ENCODE measurements around the gene POLD4. TPM values are rescaled to one million over a fixed set of nuclear protein-coding genes. Genes with fewer than 3 reads are reported as not detected.
A peak's percentile ranks its signal among the peaks of the same experiment; 100 is the strongest.

Gene POLD4
- total RNA-seq, 4 donors from 2014 or later: 65.7 to 87.3 (median 74.4) TPM

DNA sequence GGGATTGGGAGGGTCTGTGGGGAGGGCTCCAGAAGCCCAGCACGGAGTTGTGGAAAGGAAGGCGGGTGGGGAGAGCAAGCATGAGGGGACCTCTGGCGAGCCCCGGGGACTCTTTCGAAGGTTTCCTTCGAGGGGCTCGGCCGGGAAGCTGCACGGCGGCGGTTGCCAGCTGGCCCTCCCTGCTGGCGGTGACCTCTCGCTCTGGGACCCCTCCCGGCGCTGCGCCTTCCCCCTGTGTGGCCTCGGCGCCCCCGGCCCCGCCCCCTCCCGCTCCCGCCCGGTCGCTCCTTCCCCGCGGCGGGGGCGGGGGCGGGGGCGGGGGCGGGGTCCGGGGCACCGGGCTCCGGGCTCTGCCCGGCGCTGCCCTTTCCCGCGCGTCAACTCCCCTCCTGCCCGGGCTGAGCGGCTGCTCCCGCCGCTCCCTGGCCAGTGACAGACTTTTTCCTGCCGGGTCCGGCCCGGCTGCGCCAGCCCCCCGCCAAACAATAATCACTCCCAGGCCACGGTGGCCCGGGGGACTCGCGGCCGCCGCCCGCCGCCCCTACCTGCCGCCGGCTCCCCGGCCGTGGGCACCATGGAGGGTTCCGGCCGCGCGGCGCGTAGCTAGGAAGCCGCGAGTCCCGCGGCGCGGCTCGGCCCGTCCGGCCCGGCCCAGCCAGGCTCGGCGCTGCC is 19.1 kb upstream of the POLD4 start:
- Histone ChIP-seq H3K4me3 (peak overlapping the region; percentile 82 to 94), H3K27ac (peak overlapping the region; percentile 87 to 99 (median 99)), H3K36me3 (no peaks in the 10 kb centered on the region), H3K4me1 (peaks cover 1 to 79% (median 48%) of the 10 kb centered on the region in 3 donors), H3K9me3 (no peaks in the 10 kb centered on the region), H3K27me3 (no peaks in the 10 kb centered on the region)
- no CpG with 5 or more reads among the region's 78 CpGs for WGBS, 2 donors (ENCODE audit: low coverage in 1 of 2)
- peak; percentile 6 for ATAC-seq
- TF ChIP-seq POLR2A (IDR thresholded peaks at IDR 0.05): peak; percentile 53 to 63
- TF ChIP-seq EP300 (IDR thresholded peaks at IDR 0.05): no peak
- TF ChIP-seq CTCF (IDR thresholded peaks at IDR 0.05): no peak
- peak; percentile 51 for TF ChIP-seq POLR2AphosphoS5 (IDR thresholded peaks at IDR 0.05)

GRCh38 chr11:67371911-67372320 is 18.6 kb upstream of the POLD4 start:
- no peak for TF ChIP-seq CTCF (IDR thresholded peaks at IDR 0.05)
- no peak for TF ChIP-seq POLR2A (IDR thresholded peaks at IDR 0.05)
- TF ChIP-seq EP300 (IDR thresholded peaks at IDR 0.05): no peak
- TF ChIP-seq POLR2AphosphoS5 (IDR thresholded peaks at IDR 0.05): no peak
- ATAC-seq: no peak
- peak overlapping the region; percentile 82 to 94 for H3K4me3 ChIP-seq
- H3K9me3 ChIP-seq: no peaks in the 10 kb centered on the region
- H3K36me3 ChIP-seq: no peaks in the 10 kb centered on the region
- WGBS, 2 donors (ENCODE audit: low coverage in 1 of 2): 16% methylated on average over 5 of the region's 16 CpGs; no CpG with 5 or more reads in 1 of the 2 donors
- peak overlapping the region; percentile 87 to 99 (median 99) for H3K27ac ChIP-seq
- peaks cover 4 to 84% (median 54%) of the 10 kb centered on the region in 3 donors for H3K4me1 ChIP-seq
- no peaks in the 10 kb centered on the region for H3K27me3 ChIP-seq

GRCh38 chr11:67371189-67371910 is 18.0 kb upstream of the POLD4 start:
- Histone ChIP-seq H3K4me1 (peaks cover 5 to 90% (median 59%) of the 10 kb centered on the region in 3 donors), H3K36me3 (no peaks in the 10 kb centered on the region), H3K27me3 (no peaks in the 10 kb centered on the region), H3K9me3 (no peaks in the 10 kb centered on the region), H3K27ac (peak overlapping the region; percentile 76 to 99 (median 93)), H3K4me3 (peak overlapping the region in 1 of 2 donors; percentile 94)
- WGBS, 2 donors (ENCODE audit: low coverage in 1 of 2): 16 to 33% methylated on average over 5 to 6 of the region's 8 CpGs
- no peak for ATAC-seq
- peak in 3 of 4 experiments; percentile 51 to 70 (median 68) for TF ChIP-seq CTCF (IDR thresholded peaks at IDR 0.05)
- no peak for TF ChIP-seq POLR2A (IDR thresholded peaks at IDR 0.05)
- TF ChIP-seq EP300 (IDR thresholded peaks at IDR 0.05): no peak

GRCh38 chr11:67370351-67371076 is 17.2 kb upstream of the POLD4 start:
- 83 to 92% methylated on average over 2 to 3 of the region's 14 CpGs for WGBS, 2 donors (ENCODE audit: low coverage in 1 of 2)
- Histone ChIP-seq H3K9me3 (no peaks in the 10 kb centered on the region), H3K4me3 (peak overlapping the region in 1 of 2 donors; percentile 94), H3K36me3 (peaks cover 0 to under 1% of the 10 kb centered on the region in 2 donors), H3K27ac (peak overlapping the region; percentile 76 to 99 (median 93)), H3K4me1 (peaks cover 5 to 91% (median 67%) of the 10 kb centered on the region in 3 donors), H3K27me3 (no peaks in the 10 kb centered on the region)
- ATAC-seq: no peak
- TF ChIP-seq POLR2AphosphoS5 (IDR thresholded peaks at IDR 0.05): peak; percentile 61
- no peak for TF ChIP-seq CTCF (IDR thresholded peaks at IDR 0.05)
